ENCODE data around the gene ZNF507.
A peak's percentile ranks its signal among the peaks of the same experiment; 100 is the strongest.
"Not testable (repeated sequence)": the region's sequence is repeated elsewhere in the genome, so short reads cannot be mapped to it uniquely, and the experiment has no call there.

Gene ZNF507

DNA sequence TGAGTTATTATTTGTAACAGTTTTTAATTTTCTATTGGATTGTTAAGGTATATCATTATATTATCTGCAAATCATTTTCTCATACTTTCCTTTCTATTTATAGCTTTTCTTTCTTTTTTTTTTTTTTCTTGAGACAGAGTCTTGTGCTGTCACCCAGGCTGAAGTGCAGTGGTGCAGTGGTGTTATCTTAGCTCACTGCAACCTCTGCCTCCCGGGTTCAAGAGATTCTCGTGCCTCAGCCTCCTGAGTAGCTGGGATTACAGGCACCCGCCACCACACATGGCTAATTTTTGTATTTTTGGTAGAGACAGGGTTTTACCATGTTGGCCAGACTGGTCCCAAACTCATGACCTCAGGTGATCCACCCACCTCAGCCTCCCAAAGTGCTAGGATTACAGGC lies 29.0 kb downstream of the ZNF507 start:
- not testable (repeated sequence) for H3K27ac ChIP-seq (ENCODE audit: low read length); H3K27me3 ChIP-seq (ENCODE audit: insufficient read depth, low read length); H3K9me3 ChIP-seq (ENCODE audit: insufficient read depth, low read depth, low read length); H3K9ac ChIP-seq (ENCODE audit: low read depth, low read length); H3K4me1 ChIP-seq (ENCODE audit: insufficient read depth, low read length); H3K4me3 ChIP-seq (ENCODE audit: low read length)
- peaks cover 64% of the 10 kb centered on the region for H3K36me3 ChIP-seq (ENCODE audit: insufficient read depth, low read depth, low read length)

DNA sequence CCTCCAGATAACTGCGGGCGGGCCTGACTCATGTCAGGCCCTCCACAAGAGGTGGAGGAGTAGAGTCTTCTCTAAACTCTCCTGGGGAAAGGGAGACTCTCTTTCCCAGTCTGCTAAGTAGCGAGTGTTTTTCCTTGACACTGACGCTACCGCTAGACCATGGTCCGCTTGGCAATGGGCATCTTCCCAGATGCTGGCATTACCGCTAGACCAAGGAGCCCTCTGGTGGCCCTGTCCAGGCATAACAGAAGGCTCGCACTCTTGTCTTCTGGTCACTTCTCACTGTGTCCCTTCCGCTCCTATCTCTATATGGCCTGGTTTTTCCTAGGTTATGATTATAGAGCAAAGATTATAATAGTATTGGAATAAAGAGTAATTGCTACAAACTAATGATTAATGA lies 31.7 kb downstream of the ZNF507 start:
- not testable (repeated sequence) for H3K27me3 ChIP-seq (ENCODE audit: insufficient read depth, low read length); H3K27ac ChIP-seq (ENCODE audit: low read length); H3K4me1 ChIP-seq (ENCODE audit: insufficient read depth, low read length); H3K9ac ChIP-seq (ENCODE audit: low read depth, low read length); H3K9me3 ChIP-seq (ENCODE audit: insufficient read depth, low read depth, low read length); H3K4me3 ChIP-seq (ENCODE audit: low read length)
- peaks cover 76% of the 10 kb centered on the region for H3K36me3 ChIP-seq (ENCODE audit: insufficient read depth, low read depth, low read length)

DNA sequence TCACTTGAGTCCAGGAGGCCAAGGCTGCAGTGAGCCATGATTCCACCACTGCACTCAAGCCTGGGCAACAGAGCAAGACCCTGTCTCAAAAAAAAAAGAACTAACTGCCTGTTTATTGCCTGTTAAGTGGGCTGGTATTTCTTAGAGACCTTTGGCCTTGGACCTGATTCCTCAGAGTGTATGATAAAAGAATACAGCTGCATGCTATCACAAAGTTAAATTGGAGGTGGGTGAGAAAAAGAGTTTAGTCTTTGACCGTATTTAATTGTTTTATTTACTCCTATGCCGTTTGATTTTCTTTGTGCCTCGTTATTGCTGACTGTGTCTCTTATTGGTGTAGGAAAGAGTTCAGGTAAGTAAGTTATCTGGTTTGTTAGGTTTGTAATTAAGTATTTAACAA lies 34.9 kb downstream of the ZNF507 start:
- Histone ChIP-seq H3K36me3 (ENCODE audit: insufficient read depth, low read depth, low read length) (peaks cover 80% of the 10 kb centered on the region), H3K27ac (ENCODE audit: low read length) (no peak overlapping the region), H3K4me1 (ENCODE audit: insufficient read depth, low read length) (no peaks in the 10 kb centered on the region), H3K9me3 (ENCODE audit: insufficient read depth, low read depth, low read length) (no peaks in the 10 kb centered on the region), H3K9ac (ENCODE audit: low read depth, low read length) (no peak overlapping the region), H3K27me3 (ENCODE audit: insufficient read depth, low read length) (no peaks in the 10 kb centered on the region), H3K4me3 (ENCODE audit: low read length) (no peak overlapping the region)

DNA sequence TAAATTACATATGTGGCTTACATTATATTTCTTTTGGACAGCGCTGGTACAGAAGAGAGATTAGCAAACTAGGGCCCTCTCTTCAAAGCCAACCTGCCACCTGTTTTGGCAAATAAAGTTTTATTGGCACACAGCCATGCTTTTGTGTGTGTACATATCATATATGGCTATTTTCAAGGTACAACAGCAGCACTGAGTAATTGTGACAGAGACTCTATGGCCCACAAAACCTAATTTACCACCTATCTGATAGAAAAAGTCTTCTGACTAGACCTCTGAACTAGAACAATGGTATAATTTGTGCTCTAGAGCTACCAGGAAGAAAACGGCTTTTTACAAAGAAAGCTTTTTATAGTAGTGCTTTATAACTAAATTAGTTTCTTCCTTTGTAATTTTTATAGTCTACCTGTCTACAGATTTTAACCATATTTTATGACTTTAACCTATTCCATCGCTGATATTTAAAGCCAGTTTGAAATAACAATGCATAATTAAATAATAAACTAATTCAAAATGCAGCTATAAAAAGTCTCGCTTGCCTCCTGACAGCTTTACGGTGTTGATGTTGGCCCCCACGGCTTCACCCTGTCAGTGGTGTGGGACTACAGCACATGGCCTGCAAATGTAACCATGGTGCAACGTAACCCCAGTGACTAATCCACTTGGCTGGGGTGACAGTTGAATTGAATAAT lies 42.4 kb downstream of the ZNF507 start:
- Histone ChIP-seq H3K9me3 (ENCODE audit: insufficient read depth, low read depth, low read length) (no peaks in the 10 kb centered on the region), H3K9ac (ENCODE audit: low read depth, low read length) (no peak overlapping the region), H3K36me3 (ENCODE audit: insufficient read depth, low read depth, low read length) (peaks cover 22% of the 10 kb centered on the region; the same call in 1 of the 2 replicates), H3K27ac (ENCODE audit: low read length) (no peak overlapping the region), H3K4me1 (ENCODE audit: insufficient read depth, low read length) (no peaks in the 10 kb centered on the region), H3K27me3 (ENCODE audit: insufficient read depth, low read length) (no peaks in the 10 kb centered on the region), H3K4me3 (ENCODE audit: low read length) (no peak overlapping the region)

DNA sequence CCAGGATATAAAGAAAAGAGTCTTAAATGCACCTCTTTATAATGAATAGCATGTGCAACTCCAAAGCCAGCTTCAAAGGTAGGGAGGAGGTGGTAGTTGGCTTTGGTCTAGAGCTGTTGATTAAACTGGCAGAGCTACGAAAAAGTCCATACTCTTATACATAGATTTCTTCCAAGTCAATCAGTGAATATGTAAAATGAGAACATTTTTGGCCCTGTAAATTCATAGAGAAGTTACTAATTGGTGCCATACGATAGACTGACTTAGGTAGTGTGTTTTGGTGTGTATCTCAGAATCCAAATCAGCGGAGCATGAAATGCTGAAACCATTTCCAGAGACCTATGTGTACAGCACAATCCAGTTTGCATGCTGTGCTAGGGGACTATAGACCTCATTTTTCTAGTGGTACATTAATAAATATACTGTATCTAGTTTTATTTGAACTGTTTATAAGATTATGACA lies 43.0 kb downstream of the ZNF507 start:
- Histone ChIP-seq H3K9me3 (ENCODE audit: insufficient read depth, low read depth, low read length) (no peaks in the 10 kb centered on the region), H3K9ac (ENCODE audit: low read depth, low read length) (no peak overlapping the region), H3K27me3 (ENCODE audit: insufficient read depth, low read length) (no peaks in the 10 kb centered on the region), H3K4me1 (ENCODE audit: insufficient read depth, low read length) (no peaks in the 10 kb centered on the region), H3K27ac (ENCODE audit: low read length) (no peak overlapping the region), H3K4me3 (ENCODE audit: low read length) (no peak overlapping the region), H3K36me3 (ENCODE audit: insufficient read depth, low read depth, low read length) (peaks cover 16% of the 10 kb centered on the region; the same call in 1 of the 2 replicates)

DNA sequence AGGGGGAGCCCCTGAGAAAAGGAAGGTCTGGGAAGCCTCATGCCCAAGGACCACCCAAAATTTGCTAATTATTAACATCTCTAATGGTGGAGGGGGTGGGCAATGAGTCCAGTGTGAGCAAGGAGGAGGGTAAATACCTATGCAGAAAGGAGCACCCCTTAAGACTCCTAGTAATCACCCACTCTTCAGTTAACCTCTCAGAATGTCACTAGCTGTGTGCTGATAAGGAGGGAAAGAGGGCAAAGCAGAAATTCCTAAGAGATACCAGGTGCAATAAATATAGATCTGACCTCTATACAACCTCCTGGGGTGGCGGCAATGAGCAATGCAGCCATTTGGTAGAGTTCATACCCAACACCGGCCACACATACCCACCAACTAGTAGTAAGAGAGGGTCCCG lies 47.5 kb downstream of the ZNF507 start:
- H3K4me1 ChIP-seq (ENCODE audit: insufficient read depth, low read length), result no peaks in the 10 kb centered on the region
- H3K4me3 ChIP-seq (ENCODE audit: low read length), result no peak overlapping the region
- H3K9ac ChIP-seq (ENCODE audit: low read depth, low read length), result no peak overlapping the region
- no peaks in the 10 kb centered on the region for H3K9me3 ChIP-seq (ENCODE audit: insufficient read depth, low read depth, low read length)
- H3K36me3 ChIP-seq (ENCODE audit: insufficient read depth, low read depth, low read length), result 0 out of 2 replicates have a peak, but pooled peaks cover 8% of the 10 kb centered on the region
- no peaks in the 10 kb centered on the region for H3K27me3 ChIP-seq (ENCODE audit: insufficient read depth, low read length)
- H3K27ac ChIP-seq (ENCODE audit: low read length), result no peak overlapping the region

DNA sequence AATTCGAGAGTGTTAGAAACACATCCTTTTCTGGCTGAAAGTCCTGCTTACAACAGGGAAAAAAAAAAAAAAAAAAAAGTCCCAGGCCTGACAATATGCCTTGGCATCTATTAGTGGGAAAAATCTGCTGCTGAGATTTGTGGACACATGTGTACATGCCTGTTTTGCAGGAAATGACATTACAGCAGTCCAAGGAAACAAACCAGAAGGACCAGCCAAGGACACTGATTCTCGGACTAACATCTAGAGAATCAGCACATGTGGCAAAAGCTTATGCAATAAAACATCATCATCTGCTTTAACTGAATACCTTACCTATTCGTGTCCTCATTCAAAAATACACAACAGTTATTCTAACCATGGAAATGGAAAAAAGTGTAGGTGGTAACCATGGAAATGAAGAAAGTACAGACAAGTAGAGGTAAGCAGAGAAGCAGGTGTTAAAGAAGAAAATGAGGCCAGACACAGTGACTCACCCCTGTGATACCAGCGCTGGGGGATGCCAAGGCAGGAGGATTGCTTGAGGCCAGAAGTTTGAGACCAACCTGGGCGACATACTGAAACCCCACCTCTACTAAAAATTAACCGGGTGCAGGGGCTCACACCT lies 50.7 kb downstream of the ZNF507 start:
- H3K36me3 ChIP-seq (ENCODE audit: insufficient read depth, low read depth, low read length), result 0 out of 2 replicates have a peak, but pooled peaks cover 8% of the 10 kb centered on the region
- no peaks in the 10 kb centered on the region for H3K4me1 ChIP-seq (ENCODE audit: insufficient read depth, low read length)
- H3K27ac ChIP-seq (ENCODE audit: low read length), result no peak overlapping the region
- H3K27me3 ChIP-seq (ENCODE audit: insufficient read depth, low read length), result no peaks in the 10 kb centered on the region
- H3K9me3 ChIP-seq (ENCODE audit: insufficient read depth, low read depth, low read length), result no peaks in the 10 kb centered on the region
- no peak overlapping the region for H3K4me3 ChIP-seq (ENCODE audit: low read length)
- no peak overlapping the region for H3K9ac ChIP-seq (ENCODE audit: low read depth, low read length)

DNA sequence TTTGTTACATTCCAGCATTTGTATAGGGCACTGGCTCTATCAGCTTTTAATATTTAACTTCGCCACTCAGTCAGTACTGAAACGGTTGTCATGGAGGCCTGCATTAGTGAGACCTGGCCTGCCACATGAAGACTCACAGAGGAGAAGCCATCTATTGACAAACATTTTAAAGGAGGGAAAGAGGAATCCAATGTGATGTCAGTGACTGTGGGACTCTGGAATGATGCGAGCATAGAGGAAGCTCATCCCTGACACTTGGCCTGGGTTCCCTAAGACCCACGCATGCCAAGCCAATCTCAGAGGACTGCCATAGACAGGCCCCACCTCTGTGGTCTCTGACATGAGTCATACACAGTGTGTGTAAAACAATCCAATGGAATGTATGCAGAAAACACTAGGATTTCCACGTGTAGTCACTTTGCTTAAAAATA lies 52.3 kb downstream of the ZNF507 start:
- 0 out of 2 replicates have a peak, but pooled peaks cover 8% of the 10 kb centered on the region for H3K36me3 ChIP-seq (ENCODE audit: insufficient read depth, low read depth, low read length)
- no peaks in the 10 kb centered on the region for H3K4me1 ChIP-seq (ENCODE audit: insufficient read depth, low read length)
- H3K4me3 ChIP-seq (ENCODE audit: low read length), result no peak overlapping the region
- H3K9ac ChIP-seq (ENCODE audit: low read depth, low read length), result no peak overlapping the region
- H3K27me3 ChIP-seq (ENCODE audit: insufficient read depth, low read length), result no peaks in the 10 kb centered on the region
- H3K27ac ChIP-seq (ENCODE audit: low read length), result no peak overlapping the region
- H3K9me3 ChIP-seq (ENCODE audit: insufficient read depth, low read depth, low read length), result no peaks in the 10 kb centered on the region

DNA sequence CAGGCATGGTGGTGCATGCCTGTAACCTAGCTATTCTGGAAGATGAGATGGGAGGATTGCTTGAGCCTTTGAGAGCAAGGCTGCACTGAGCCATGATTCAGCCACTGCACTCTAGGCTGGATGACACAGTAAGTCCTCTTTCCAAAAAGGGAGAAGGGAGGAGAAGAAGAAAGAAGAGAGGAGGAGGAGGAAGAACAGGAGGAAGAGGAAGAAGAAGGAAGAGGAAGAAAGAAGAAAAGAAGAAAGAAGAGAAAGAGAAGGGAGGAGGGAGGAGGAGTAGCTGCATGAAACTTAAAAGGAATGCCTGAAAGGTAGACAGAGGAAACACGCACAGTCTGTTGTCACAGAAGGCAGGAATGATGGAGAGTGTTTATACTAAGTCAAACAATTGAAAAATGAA lies 56.6 kb downstream of the ZNF507 start:
- no peaks in the 10 kb centered on the region for H3K27me3 ChIP-seq (ENCODE audit: insufficient read depth, low read length)
- H3K9me3 ChIP-seq (ENCODE audit: insufficient read depth, low read depth, low read length), result no peaks in the 10 kb centered on the region
- no peaks in the 10 kb centered on the region for H3K36me3 ChIP-seq (ENCODE audit: insufficient read depth, low read depth, low read length)
- peaks cover 14% of the 10 kb centered on the region; the same call in 1 of the 2 replicates for H3K4me1 ChIP-seq (ENCODE audit: insufficient read depth, low read length)
- H3K9ac ChIP-seq (ENCODE audit: low read depth, low read length), result no peak overlapping the region
- H3K4me3 ChIP-seq (ENCODE audit: low read length), result no peak overlapping the region
- H3K27ac ChIP-seq (ENCODE audit: low read length), result no peak overlapping the region

DNA sequence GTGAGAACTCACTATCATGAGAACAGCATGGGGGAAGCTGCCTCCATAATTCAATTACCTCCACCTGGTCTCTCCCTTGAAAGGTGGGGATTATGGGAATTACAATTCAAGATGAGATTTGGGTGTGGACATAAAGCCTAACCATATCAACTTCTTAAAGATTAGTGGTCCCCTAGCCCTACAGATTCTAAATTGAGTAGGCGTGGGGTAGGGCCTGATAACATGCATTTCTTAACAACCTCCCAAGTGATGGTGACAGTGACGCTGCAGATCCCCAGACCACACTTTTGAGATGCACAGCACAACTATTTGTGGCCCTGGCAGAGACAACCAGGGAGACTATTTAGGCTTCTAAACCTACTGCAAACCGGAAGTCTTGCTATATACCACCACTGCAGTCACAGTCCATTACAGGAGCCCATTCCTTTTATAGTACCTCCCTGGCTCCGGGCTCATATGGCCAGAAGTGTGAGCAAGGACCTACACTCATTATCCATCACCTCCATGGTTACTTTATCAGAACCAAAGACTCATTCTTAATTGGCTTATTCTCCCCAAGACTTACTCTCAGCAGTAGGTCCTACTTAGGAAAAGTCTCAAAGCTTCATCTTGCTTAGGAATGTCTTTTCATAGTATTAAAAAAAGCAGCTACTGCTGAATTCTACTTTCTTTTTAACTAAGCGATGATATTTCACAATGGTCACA lies 58.0 kb downstream of the ZNF507 start:
- H3K27me3 ChIP-seq (ENCODE audit: insufficient read depth, low read length), result no peaks in the 10 kb centered on the region
- H3K4me1 ChIP-seq (ENCODE audit: insufficient read depth, low read length), result peaks cover 14% of the 10 kb centered on the region; the same call in 1 of the 2 replicates
- peaks cover 13% of the 10 kb centered on the region for H3K36me3 ChIP-seq (ENCODE audit: insufficient read depth, low read depth, low read length)
- H3K27ac ChIP-seq (ENCODE audit: low read length), result no peak overlapping the region
- peak overlapping the region; percentile 79 for H3K4me3 ChIP-seq (ENCODE audit: low read length)
- H3K9ac ChIP-seq (ENCODE audit: low read depth, low read length), result peak overlapping the region; percentile 92; the same call in 1 of the 2 replicates
- H3K9me3 ChIP-seq (ENCODE audit: insufficient read depth, low read depth, low read length), result no peaks in the 10 kb centered on the region

DNA sequence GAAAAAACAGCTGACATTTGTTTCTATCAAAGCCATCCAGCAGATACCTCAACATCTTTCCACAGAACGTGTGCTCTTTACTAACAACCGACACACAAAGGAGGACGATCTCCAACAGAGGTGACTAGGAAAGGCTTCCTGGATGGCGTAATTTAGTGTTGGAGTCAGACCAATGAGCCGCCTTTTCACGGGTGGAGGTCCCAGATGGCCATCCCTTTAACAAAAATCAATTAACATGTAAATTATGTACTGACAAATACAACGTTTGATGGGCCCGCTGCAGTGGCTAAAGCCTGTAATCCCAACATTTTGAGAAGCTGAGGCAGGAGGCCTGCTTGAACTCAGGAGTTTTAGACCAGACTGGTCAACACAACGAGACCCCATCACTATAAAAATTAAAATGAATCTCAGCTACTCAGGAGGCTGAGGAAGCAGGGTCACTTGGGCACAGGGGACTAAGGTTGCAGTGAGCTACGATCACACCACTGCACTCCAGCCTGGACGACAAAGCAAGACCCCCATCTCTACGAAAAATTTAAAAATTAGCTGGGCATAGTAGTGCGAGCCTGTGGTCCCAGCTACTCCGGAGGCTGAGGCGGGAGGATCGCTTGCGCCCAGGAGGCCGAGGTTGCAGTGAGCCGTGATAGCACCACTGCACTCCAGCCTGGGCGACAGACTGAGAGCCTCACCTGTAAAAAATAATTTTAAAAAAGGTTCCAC lies 59.0 kb downstream of the ZNF507 start:
- Histone ChIP-seq H3K27me3 (ENCODE audit: insufficient read depth, low read length) (no peaks in the 10 kb centered on the region), H3K36me3 (ENCODE audit: insufficient read depth, low read depth, low read length) (peaks cover 22% of the 10 kb centered on the region), H3K4me1 (ENCODE audit: insufficient read depth, low read length) (peaks cover 14% of the 10 kb centered on the region; the same call in 1 of the 2 replicates), H3K27ac (ENCODE audit: low read length) (peak overlapping the region; percentile 90), H3K9me3 (ENCODE audit: insufficient read depth, low read depth, low read length) (no peaks in the 10 kb centered on the region), H3K9ac (ENCODE audit: low read depth, low read length) (peak overlapping the region; percentile 92), H3K4me3 (ENCODE audit: low read length) (peak overlapping the region; percentile 79)
